NCI-H2081 treated with DMSO at 0.1 percent for 48 hours (cell line): Measurements from ENCODE around the gene TMEM161A.
"Not testable (repeated sequence)": the region's sequence is repeated elsewhere in the genome, so short reads cannot be mapped to it uniquely, and the experiment has no call there.

Experiments used
- DNase-seq: peaks from one replicate; lab custom pipeline; 2025; lab: John Stamatoyannopoulos, UW

TMEM161A gene

GRCh38 chr19:19155495-19156219, 17.4 kb upstream of the TMEM161A start:
- no peak for DNase-seq

- DNase-seq = no peak
Observed at GRCh38 chr19:19154768-19155494, 16.7 kb upstream of the TMEM161A start.

GRCh38 chr19:19152668-19153384, 14.5 kb upstream of the TMEM161A start:
- DNase-seq = no peak

- DNase-seq = no peak
Observed at GRCh38 chr19:19151418-19151817, 13.1 kb upstream of the TMEM161A start.

GRCh38 chr19:19149435-19149834, 11.2 kb upstream of the TMEM161A start:
- DNase-seq = no peak

GRCh38 chr19:19148504-19148903, 10.2 kb upstream of the TMEM161A start:
- not testable (repeated sequence) for DNase-seq

- DNase-seq = no peak
Observed at GRCh38 chr19:19147344-19147743, 9.1 kb upstream of the TMEM161A start.

- no peak for DNase-seq
Observed at GRCh38 chr19:19146865-19147264, 8.6 kb upstream of the TMEM161A start.

GRCh38 chr19:19145684-19146608, 7.7 kb upstream of the TMEM161A start:
- peak; percentile 1 for DNase-seq

- DNase-seq = no peak
Observed at GRCh38 chr19:19145281-19145680, 7.0 kb upstream of the TMEM161A start.

GRCh38 chr19:19142347-19142746, 4.1 kb upstream of the TMEM161A start:
- no peak for DNase-seq

GRCh38 chr19:19140476-19140875, 2.2 kb upstream of the TMEM161A start:
- no peak for DNase-seq

- DNase-seq = no peak
Observed at GRCh38 chr19:19139876-19140229, 1.6 kb upstream of the TMEM161A start.

GRCh38 chr19:19137556-19138108, 646 bp downstream of the TMEM161A start:
- DNase-seq = no peak

- not testable (repeated sequence) for DNase-seq
Observed at GRCh38 chr19:19135713-19136112, 2.6 kb downstream of the TMEM161A start.

GRCh38 chr19:19134687-19135158, 3.6 kb downstream of the TMEM161A start:
- DNase-seq = no peak

GRCh38 chr19:19133985-19134384, 4.3 kb downstream of the TMEM161A start:
- no peak for DNase-seq

- no peak for DNase-seq
Observed at GRCh38 chr19:19132912-19133311, 5.4 kb downstream of the TMEM161A start.

GRCh38 chr19:19131989-19132388, 6.3 kb downstream of the TMEM161A start:
- DNase-seq = no peak

GRCh38 chr19:19126102-19126501, 12.2 kb downstream of the TMEM161A start:
- no peak for DNase-seq

- DNase-seq = no peak
Observed at GRCh38 chr19:19123386-19123785, 14.9 kb downstream of the TMEM161A start.
